GM21360 (cell line): ENCODE data around the gene CACNA2D4.

Experiments
- ATAC-seq: cut with Tn5 transposase; IDR thresholded peaks from one replicate; pipeline ENCODE4 v1.9.1; 2021; ENCODE audit warnings: mild to moderate bottlenecking, moderate library complexity; ENCODE audit not compliant: unreplicated experiment

CACNA2D4 gene

GRCh38 chr12:1793426-1794210 lies 124.8 kb downstream of the CACNA2D4 start:
- no peak for ATAC-seq

GRCh38 chr12:1792406-1792805 lies 126.0 kb downstream of the CACNA2D4 start:
- ATAC-seq = no peak

DNA sequence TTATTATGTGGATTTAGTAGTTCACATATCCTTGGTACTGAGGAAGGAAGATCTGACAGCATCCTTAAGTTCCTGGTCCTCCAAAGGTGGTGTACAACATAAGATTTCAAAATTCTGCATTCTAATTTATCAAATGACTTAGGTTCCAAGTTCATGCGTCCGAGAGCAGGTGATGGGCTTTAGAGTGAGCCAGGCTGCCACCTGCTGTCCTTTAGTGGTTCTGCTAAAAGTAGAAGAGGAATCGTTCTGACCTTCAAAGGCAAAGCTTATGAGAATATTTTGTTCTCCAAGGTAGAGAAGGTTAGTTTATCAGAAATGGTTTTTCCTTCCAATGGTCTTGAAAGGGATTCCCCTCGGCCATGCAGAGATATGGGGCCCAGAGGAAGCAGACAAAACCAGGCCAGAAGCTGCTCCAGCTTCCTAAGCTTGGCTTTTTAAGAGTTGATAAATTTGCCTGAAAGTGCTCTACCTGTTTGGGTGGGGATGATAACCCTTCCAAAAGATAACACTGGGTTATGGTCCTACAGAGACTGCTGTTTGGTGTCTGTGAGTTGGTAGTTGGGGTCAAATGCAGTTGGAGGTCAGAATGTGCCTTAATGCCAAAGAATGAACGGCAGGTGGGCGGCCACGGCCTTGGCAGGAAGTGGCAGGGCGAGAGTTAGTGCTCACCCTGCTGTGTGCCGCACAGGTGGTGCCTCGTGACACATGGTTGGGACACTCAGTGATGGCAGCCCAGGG lies 127.2 kb downstream of the CACNA2D4 start:
- no peak for ATAC-seq

GRCh38 chr12:1790444-1790843 lies 128.0 kb downstream of the CACNA2D4 start:
- ATAC-seq = no peak

GRCh38 chr12:1787714-1788113 lies 130.7 kb downstream of the CACNA2D4 start:
- ATAC-seq = no peak

DNA sequence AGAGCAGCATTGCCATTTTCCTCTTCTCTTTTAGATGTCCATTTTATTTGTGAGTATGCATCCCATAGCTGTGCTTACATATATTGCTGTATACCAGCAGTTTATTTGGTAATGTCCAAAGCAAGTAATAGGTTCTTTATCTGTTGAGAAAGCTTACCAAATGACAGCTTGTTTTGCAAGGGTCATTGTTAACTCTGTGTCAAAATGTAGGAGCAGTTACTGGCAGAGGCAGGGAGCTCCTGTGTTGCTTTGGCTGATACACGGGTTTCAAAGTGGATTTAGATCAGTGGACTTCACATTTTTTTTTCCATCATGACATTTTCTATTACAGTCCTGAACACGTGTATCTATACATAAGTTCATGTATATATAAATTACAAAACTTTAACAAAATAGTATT lies 136.2 kb downstream of the CACNA2D4 start:
- ATAC-seq = no peak

- ATAC-seq = no peak
Measured at GRCh38 chr12:1781772-1782171, 136.7 kb downstream of the CACNA2D4 start.

GRCh38 chr12:1779783-1780182 lies 138.7 kb downstream of the CACNA2D4 start:
- ATAC-seq = no peak

- ATAC-seq = no peak
Measured at GRCh38 chr12:1778911-1779310, 139.5 kb downstream of the CACNA2D4 start.

GRCh38 chr12:1777798-1778197 lies 140.7 kb downstream of the CACNA2D4 start:
- ATAC-seq = no peak

DNA sequence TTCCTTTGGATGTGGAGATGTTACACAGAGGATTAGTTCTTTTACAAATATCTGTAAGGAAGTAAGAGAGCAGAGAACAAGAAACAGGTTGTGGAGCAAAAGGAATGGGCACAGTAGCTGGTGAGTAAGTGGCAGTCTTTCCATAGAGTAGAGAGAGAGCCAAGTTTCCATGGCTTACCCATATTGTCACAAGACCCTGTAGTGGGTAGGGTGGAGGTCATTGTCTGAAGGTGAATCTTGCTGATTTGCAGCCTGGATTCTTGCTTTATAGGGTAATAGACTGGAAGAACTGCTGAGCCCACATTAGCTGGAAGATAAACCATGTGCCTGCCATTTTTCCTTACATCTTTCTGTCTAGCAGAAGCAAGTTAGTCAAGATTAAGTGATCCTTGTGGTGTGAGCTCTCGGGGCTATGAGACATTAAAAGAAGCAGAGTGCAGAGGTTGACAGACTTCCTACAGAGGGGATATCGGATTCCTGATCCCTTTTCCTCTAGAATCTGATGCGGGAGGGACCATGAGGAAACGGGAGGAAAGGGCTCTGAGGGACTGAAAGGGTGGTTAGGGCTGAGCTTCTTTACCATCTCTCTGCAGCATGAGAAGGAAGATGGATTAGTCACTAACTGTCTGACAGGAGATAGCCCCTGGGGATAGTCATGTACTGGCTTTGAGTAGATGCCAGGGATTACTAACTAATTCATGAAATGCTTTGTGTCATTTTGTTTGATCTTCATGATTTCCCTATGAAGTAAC lies 142.1 kb downstream of the CACNA2D4 start:
- no peak for ATAC-seq

GRCh38 chr12:1773937-1774655 lies 144.4 kb downstream of the CACNA2D4 start:
- no peak for ATAC-seq

- ATAC-seq = no peak
Measured at GRCh38 chr12:1769809-1770494, 148.5 kb downstream of the CACNA2D4 start.

GRCh38 chr12:1768615-1769014 lies 149.8 kb downstream of the CACNA2D4 start:
- no peak for ATAC-seq

DNA sequence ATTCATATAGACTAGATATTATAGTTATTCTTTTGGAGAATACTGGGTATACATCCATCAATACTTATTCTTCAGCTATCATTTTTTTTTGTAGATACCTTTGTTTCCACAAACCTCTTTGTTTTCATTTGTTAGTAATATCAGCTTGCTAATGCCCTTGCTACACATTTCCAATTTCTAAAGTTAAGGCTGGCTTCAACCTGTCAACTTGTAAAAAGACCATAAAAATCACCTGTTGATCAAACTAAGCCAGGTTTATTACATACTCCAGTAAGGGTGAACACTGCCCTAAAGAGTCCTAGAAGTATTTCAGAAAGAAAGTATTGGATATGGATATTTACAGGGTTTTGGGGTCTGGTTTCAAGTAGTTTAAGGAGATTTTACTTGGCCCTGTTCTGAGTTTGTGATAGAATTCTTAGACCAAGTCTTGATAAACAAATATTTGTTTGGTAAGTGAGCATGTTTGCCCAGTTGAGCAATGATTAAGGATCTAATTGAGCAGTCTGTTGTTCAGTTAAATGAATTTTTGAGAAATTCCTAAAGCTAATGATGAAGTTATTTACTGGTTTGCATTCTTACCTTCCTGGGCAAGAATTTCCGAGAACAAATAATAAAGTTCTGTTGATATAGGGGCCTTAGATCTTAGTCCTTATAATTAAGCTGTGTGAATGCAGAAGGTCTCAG lies 150.9 kb downstream of the CACNA2D4 start:
- ATAC-seq = no peak

DNA sequence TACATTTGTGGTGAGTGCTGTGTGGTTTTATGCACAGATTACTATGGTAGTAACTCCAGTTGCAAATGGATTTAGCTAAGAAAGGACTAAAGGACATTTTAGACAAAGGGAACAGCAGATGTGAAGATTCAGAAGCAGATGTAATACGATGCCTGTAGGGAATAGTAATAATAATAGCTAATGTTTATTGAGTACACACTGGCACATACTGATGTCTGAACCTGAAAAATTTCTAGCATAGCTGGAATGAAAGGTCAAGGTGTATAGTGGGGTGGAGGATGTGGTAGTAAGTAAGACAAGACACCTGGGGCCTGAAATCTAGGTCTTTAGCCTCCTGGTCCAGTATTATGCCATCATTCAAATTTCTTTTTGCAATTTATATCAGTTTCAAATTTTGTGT lies 152.3 kb downstream of the CACNA2D4 start:
- ATAC-seq = no peak

DNA sequence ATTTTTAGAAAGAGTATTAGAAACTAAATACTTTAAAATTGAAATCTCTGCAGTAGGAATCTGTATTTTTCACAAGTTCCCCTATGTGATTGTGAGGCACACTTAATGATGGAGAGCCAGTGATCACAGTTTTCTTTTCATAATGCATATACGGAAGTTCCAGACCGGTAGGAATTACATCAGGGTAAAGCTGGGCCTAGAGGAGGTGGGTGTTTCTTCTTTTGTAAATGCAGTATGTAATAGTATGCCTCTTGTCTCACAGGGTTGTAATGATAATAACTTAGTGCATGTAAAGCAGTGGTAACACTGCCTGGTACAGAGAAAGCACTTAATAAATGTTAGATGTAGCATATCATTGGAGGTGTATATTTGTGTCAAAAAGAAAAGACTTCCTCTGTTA lies 155.3 kb downstream of the CACNA2D4 start:
- no peak for ATAC-seq

DNA sequence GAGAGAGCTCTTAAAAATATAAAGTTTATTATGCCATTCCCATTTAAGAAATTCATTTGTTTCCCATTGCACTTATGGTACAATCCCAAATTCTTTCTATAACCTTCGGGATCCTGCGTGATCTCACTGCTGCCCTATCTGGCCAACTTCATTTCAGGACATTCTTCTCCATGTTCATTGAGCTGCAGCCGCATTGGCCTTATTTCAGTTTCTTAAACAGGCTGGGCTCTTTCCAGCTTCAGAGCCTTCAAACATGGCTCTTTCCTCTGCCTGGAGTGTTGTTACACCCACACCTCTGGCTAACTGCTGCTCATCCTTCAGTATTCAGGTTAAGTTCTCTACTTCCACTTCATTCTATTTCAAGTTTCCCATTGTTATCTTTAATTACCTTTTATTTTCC lies 156.6 kb downstream of the CACNA2D4 start:
- ATAC-seq = no peak

DNA sequence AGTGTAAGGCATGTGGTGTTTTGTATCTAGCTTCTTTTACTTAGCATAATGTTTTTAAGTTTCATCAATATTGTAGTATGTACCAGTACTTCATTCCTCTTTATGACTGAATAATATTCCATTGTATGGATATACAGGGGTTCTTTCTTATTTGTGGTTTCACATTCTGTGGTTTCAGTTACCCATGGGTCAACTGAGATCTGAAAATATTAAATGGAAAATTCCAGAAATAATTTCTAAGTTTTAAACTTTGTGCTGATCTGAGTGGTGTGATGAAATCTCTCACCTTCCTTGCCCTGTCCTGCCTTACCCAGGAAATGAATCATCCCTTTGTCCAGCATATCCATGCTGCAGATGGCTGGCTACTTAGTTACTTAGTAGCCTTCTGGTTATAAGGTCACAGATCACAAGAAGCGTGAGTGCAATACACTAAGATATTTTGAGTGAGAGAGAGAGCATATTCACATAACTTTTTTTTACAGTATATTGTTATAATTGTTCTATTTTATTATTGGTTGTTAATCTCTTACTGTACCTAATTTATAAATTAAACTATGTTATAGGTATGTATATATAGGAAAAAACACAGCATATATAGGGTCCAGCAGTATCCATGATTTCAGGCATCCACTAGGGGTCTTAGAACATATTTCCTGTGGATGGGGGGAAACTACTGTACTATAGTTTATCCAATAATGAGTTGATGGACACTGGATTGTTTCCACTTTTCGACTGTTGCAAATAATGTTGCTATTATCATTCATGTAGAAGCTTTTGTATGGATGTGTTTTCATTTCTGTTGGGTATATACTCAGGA lies 157.7 kb downstream of the CACNA2D4 start:
- no peak for ATAC-seq
